ENCODE results near the gene SPATA17. TPM values are rescaled to one million over a fixed set of nuclear protein-coding genes. Genes with fewer than 3 reads are reported as not detected.
A peak's percentile ranks its signal among the peaks of the same experiment; 100 is the strongest.
"Not testable (repeated sequence)": the region's sequence is repeated elsewhere in the genome, so short reads cannot be mapped to it uniquely, and the experiment has no call there.

SPATA17 gene, protein sequence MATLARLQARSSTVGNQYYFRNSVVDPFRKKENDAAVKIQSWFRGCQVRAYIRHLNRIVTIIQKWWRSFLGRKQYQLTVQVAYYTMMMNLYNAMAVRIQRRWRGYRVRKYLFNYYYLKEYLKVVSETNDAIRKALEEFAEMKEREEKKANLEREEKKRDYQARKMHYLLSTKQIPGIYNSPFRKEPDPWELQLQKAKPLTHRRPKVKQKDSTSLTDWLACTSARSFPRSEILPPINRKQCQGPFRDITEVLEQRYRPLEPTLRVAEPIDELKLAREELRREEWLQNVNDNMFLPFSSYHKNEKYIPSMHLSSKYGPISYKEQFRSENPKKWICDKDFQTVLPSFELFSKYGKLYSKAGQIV
- total RNA-seq: under 1 TPM in 2 of 6 experiments, not detected in 4; 0.24 to 0.31 TPM
- long read RNA-seq: 0 reads

- H3K36me3 ChIP-seq: no peaks in the 10 kb centered on the region
- H3K4me3 ChIP-seq: peak within 1 kb of the TSS; percentile 76 to 86 (median 76)
- WGBS (ENCODE audit: insufficient coverage, low coverage, low lambda C conversion rate, missing lambda C conversion rate): 1% methylated on average over 30 of the region's 42 CpGs
- peaks cover 0 to 10% (median 3%) of the 10 kb centered on the region in 4 donors for H3K4me1 ChIP-seq
- no peaks in the 10 kb centered on the region for H3K9me3 ChIP-seq
- ATAC-seq (peak; percentile 97 to 98 (median 98)), DNase-seq (peak; percentile 75 to 83 (median 81))
- H3K27me3 ChIP-seq: no peaks in the 10 kb centered on the region
- intact Hi-C loops (cut with DNase I): no loop called here
- TF ChIP-seq CTCF (IDR thresholded peaks at IDR 0.05) (peak in 3 of 4 donors; percentile 26 to 42 (median 29)), POLR2A (IDR thresholded peaks at IDR 0.05) (peak; percentile 37)
- peak within 1 kb of the TSS; percentile 87 to 89 (median 88) for H3K27ac ChIP-seq
These were observed at the start of gene SPATA17, which contains the start of gene GPATCH2 for GRCh38 chr1:217630711-217631591. SPATA17 (plus strand) TSS chr1:217631344; CDS start chr1:217631379, 35 bp downstream. GPATCH2 (minus strand) TSS chr1:217631090; CDS start chr1:217630971, 119 bp downstream.

DNA sequence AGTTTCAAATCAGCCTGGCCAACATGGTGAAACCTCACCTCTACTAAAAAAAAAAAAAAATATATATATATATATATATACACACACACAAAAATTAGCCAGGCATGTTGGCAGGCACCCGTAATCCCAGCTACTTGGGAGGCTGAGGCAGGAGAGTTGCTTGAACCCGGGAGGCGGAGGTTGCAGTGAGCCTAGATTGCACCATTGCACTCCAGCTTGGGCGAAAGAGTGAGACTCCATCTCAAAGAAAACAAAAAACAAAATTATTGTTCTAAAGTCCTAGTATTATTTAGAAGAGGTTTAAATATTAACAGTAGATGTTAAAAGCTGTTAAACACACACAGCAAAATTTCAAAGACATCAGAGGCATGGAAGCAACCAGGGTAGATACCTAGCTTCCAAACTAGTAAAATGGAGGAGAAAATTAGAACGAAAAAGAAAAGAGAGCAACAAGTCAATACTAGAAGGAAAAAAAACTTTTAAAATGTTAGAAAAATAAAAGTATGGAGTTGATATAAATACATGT is 46.8 kb upstream of the SPATA17 start:
- ATAC-seq; DNase-seq; H3K27ac ChIP-seq; H3K9me3 ChIP-seq; H3K36me3 ChIP-seq; H3K27me3 ChIP-seq; H3K4me3 ChIP-seq; H3K4me1 ChIP-seq; intact Hi-C loops (cut with DNase I): not testable (repeated sequence)
- 52% methylated on average over 4 of the region's 5 CpGs for WGBS (ENCODE audit: insufficient coverage, low coverage, low lambda C conversion rate, missing lambda C conversion rate)

- ATAC-seq (no peak), DNase-seq (no peak)
- 80% methylated on average over 1 of the region's 2 CpGs for WGBS (ENCODE audit: insufficient coverage, low coverage, low lambda C conversion rate, missing lambda C conversion rate)
- H3K27ac ChIP-seq: no peak overlapping the region
- no peaks in the 10 kb centered on the region for H3K9me3 ChIP-seq
- no peaks in the 10 kb centered on the region for H3K4me1 ChIP-seq
- TF ChIP-seq CTCF (IDR thresholded peaks at IDR 0.05): no peak
- no peak for TF ChIP-seq POLR2A (IDR thresholded peaks at IDR 0.05)
- no peaks in the 10 kb centered on the region for H3K36me3 ChIP-seq
- intact Hi-C loops (cut with DNase I): no loop called here
- no peak overlapping the region for H3K4me3 ChIP-seq
- no peaks in the 10 kb centered on the region for H3K27me3 ChIP-seq
These were observed 45.6 kb upstream of the SPATA17 start for GRCh38 chr1:217585577-217585976.

GRCh38 chr1:217586586-217586985 is 44.6 kb upstream of the SPATA17 start:
- DNase-seq: no peak
- WGBS (ENCODE audit: insufficient coverage, low coverage, low lambda C conversion rate, missing lambda C conversion rate): 81% methylated on average over 4 of the region's 4 CpGs
- no peak for ATAC-seq
- no peak for TF ChIP-seq CTCF (IDR thresholded peaks at IDR 0.05)
- TF ChIP-seq POLR2A (IDR thresholded peaks at IDR 0.05): no peak
- Histone ChIP-seq H3K36me3 (no peaks in the 10 kb centered on the region), H3K9me3 (no peaks in the 10 kb centered on the region), H3K4me3 (no peak overlapping the region), H3K27me3 (no peaks in the 10 kb centered on the region), H3K27ac (no peak overlapping the region), H3K4me1 (no peaks in the 10 kb centered on the region)
- intact Hi-C loops (cut with DNase I): no loop called here

Data from right lobe of liver (tissue), 6 donors.